Measurements from ENCODE around the gene RIPK3.

- TF ChIP-seq CTCF (conservative IDR thresholded peaks at IDR 0.05; ENCODE audit: low read length) (no peak), EZH2phosphoT487 (IDR thresholded peaks at IDR 0.05; ENCODE audit: borderline replicate concordance, low read depth, low read length) (no peak)
Observed at GRCh38 chr14:24369907-24370687, 30.3 kb upstream of the RIPK3 start.
